Adrenal gland (tissue), 12 donors: Measurements from ENCODE around the gene MGAT1. TPM values are rescaled to one million over a fixed set of nuclear protein-coding genes. Genes with fewer than 3 reads are reported as not detected.

Experiments
- DNase-seq, 7 donors: peaks; one replicate each; pipeline ENCODE4 v3.0.0-alpha.2; 2019 to 2020
- H3K27ac ChIP-seq, 5 donors: fragments of 200-600 bp; sonication (generic) in 4 of 5; 1 replicate in 3 of 5; 2 replicates in 2 of 5; pipeline versions ENCODE4 v1.5.1 to v1.8.0; 2016 to 2020; ENCODE audit warnings: mild to moderate bottlenecking in 1 of 5
- H3K27me3 ChIP-seq: fragments of 200-600 bp; 2 replicates; pipeline ENCODE4 v1.8.0; 2021
- H3K36me3 ChIP-seq, 2 donors: fragments of 200-600 bp; replicated peaks in 1 of 2; 1 replicate in 1 of 2; 2 replicates in 1 of 2; pipeline versions ENCODE4 v1.5.1 to v1.8.0; 2018 to 2022
- H3K4me1 ChIP-seq, 2 donors: fragments of 200-600 bp; replicated peaks in 1 of 2; 1 replicate in 1 of 2; 2 replicates in 1 of 2; pipeline versions ENCODE4 v1.5.1 to v1.8.0; 2018 to 2021
- H3K4me3 ChIP-seq, 4 donors: fragments of 200-600 bp; sonication (generic) in 3 of 4; one replicate each; pipeline ENCODE4 v1.5.1; 2016 to 2018
- H3K9me3 ChIP-seq, 3 donors: fragments of 200-600 bp; sonication (generic) in 1 of 3; replicated peaks in 1 of 3; 1 replicate in 2 of 3; 2 replicates in 1 of 3; pipeline versions ENCODE4 v1.5.1 to v1.8.0; 2016 to 2021
- POLR2A ChIP-seq, 2 donors: fragments of 450-650 bp; IDR thresholded peaks; one replicate each; pipeline ENCODE4 v1.6.1; 2017; ENCODE audit warnings: antibody characterized with exemption in 2 of 2, mild to moderate bottlenecking in 2 of 2, moderate library complexity in 1 of 2
- WGBS, 4 donors: extraction: QIAGEN DNeasy Blood & Tissue Kit in 2 of 4; methylation state at CpG; one replicate each; pipeline versions ENCODE4 v1.1.5 to v1.1.7; 2013 to 2017; 5-methylcytosine and 5-hydroxymethylcytosine counted together
- intact Hi-C, 2 donors: fragments of 100-400 bp; cut with DNase I; formaldehyde crosslinking; loops; one replicate each; pipeline versions ENCODE4 v1.14.1 to v1.15.0; 2022 to 2023
- polyA plus RNA-seq, 3 donors: library from polyadenylated mRNA; stranded (reverse); fragments of 200-250 nt in 2 of 3; fragments of 350-450 nt in 1 of 3; fragmentation: Illumina TruSeq in 1 of 3; extraction: RNeasy Lipid Tissue Mini Kit (QIAGEN cat#74804) in 1 of 3; gene quantifications; one replicate each; pipeline ENCODE4 v1.2.3, GENCODE V29; 2013 to 2014
- total RNA-seq, 9 donors: library from RNA; depleted of rRNA in 4 of 9; stranded (reverse); fragments of >200 nt in 4 of 9; fragments of 120-200 nt in 1 of 9; fragmentation: NEBNext Ultra II Directional in 1 of 9; extraction: Animal tissue kit (Norgen Biotek cat#: 25700) in 1 of 9; gene quantifications; one replicate each; pipeline versions ENCODE4 v1.1.0 to v1.2.4, GENCODE V29; 2013 to 2023
- TF ChIP-seq, protein P1 (sequence below), 6 experiments: fragments of 450-650 bp in 4 of 6; fragments of 200-600 bp in 2 of 6; sonication (generic) in 1 of 6; IDR thresholded peaks; 1 replicate in 5 of 6; 2 replicates in 1 of 6; pipeline versions ENCODE4 v1.5.1 to v1.8.0; 2016 to 2021; ENCODE audit warnings: antibody characterized with exemption in 6 of 6, mild to moderate bottlenecking in 2 of 6, moderate library complexity in 1 of 6
- donor health status: healthy with polysubstance abuse.
- donor health status: Bipolar disorder and iron deficiency.
- donor health status: DM: yes; HTN: yes; CAD: no.
- donor health status: DM: no; HTN: no; CAD: no.
- donor health status: DM: no; HTN: no; CAD: no.
- donor health status: DM: yes; HTN: yes; CAD: no.

The MGAT1 gene
- total and polyA plus RNA-seq, 12 donors: 46.8 to 224 (median 140) TPM

DNA sequence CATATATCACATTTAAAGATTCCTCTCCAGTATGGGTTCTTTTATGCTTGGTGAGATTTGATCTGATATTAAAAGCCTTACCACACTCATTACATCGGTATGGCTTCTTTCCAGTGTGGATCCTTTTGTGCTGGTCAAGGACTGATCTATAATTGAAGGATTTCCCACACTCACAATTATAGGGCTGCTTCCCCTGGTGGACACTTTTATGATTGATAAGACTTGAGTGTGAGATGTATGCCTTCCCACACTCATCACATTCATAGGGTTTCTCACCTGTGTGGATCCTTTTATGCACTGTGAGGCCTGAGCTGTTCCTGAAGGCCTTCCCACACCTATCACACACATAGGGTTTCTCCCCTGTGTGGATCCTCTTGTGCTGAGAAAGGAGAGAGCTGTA, 46.3 kb upstream of the MGAT1 start:
- Histone ChIP-seq H3K27me3 (no peaks in the 10 kb centered on the region), H3K36me3 (peaks cover 0 to 24% of the 10 kb centered on the region in 2 donors), H3K9me3 (no peaks in the 10 kb centered on the region), H3K4me3 (no peak overlapping the region), H3K4me1 (no peaks in the 10 kb centered on the region), H3K27ac (no peak overlapping the region)
- no peak for DNase-seq
- TF ChIP-seq POLR2A (IDR thresholded peaks at IDR 0.05): no peak
- TF ChIP-seq, protein P1, sequence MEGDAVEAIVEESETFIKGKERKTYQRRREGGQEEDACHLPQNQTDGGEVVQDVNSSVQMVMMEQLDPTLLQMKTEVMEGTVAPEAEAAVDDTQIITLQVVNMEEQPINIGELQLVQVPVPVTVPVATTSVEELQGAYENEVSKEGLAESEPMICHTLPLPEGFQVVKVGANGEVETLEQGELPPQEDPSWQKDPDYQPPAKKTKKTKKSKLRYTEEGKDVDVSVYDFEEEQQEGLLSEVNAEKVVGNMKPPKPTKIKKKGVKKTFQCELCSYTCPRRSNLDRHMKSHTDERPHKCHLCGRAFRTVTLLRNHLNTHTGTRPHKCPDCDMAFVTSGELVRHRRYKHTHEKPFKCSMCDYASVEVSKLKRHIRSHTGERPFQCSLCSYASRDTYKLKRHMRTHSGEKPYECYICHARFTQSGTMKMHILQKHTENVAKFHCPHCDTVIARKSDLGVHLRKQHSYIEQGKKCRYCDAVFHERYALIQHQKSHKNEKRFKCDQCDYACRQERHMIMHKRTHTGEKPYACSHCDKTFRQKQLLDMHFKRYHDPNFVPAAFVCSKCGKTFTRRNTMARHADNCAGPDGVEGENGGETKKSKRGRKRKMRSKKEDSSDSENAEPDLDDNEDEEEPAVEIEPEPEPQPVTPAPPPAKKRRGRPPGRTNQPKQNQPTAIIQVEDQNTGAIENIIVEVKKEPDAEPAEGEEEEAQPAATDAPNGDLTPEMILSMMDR (IDR thresholded peaks at IDR 0.05): no peak
- intact Hi-C loops: no loop called here
- 94 to 100% (median 99%) methylated on average over 1 of the region's 1 CpG for WGBS, 4 donors

DNA sequence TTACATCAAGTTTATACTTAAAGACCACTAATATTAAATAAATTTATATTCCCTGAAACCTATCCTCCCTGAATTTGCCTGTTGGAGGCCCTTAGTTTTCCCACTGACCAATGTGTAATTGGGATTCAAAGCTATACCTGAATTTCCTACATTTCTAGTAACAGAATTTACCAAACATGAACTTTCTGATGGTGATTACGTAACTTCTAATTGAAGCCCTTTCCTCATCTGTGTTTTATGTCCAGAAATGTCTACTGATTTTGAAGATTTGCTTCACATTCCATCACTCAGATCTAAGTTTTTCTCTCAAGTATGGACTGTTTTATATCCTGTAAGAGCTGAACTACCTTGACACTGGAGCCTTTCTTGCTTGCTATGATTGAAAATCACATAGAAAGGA, 45.7 kb upstream of the MGAT1 start:
- intact Hi-C loops: no loop called here
- no peak for TF ChIP-seq POLR2A (IDR thresholded peaks at IDR 0.05)
- TF ChIP-seq, protein P1 (IDR thresholded peaks at IDR 0.05): no peak
- no peak for DNase-seq
- H3K4me3 ChIP-seq: no peak overlapping the region
- no peaks in the 10 kb centered on the region for H3K4me1 ChIP-seq
- H3K27ac ChIP-seq: no peak overlapping the region
- WGBS, 4 donors: 97 to 100% (median 100%) methylated on average over 1 of the region's 1 CpG
- no peaks in the 10 kb centered on the region for H3K9me3 ChIP-seq
- peaks cover 0 to 24% of the 10 kb centered on the region in 2 donors for H3K36me3 ChIP-seq
- no peaks in the 10 kb centered on the region for H3K27me3 ChIP-seq

DNA sequence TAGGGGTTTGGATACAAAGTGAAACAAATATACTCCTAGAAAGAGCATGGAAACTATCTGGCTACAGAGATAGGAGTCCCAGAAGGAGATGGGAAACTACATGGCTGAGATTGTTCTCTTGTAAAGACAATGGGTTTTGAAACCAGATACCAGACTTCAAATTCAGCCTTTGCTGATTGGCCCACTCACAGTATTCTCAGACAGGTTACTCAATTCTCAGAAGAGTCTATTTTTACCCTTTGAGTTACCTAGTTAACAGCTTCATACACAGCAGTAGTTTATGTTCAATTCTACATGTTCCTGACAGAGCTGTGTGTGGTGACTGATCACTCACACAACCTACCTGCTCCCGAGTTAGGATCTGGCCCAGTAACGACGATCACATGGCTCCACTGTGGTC, 44.4 kb upstream of the MGAT1 start:
- 33 to 49% (median 33%) methylated on average over 3 of the region's 3 CpGs for WGBS, 4 donors
- TF ChIP-seq, protein P1 (IDR thresholded peaks at IDR 0.05): no peak
- TF ChIP-seq POLR2A (IDR thresholded peaks at IDR 0.05): no peak
- Histone ChIP-seq H3K36me3 (peaks cover 0 to 24% of the 10 kb centered on the region in 2 donors), H3K27ac (no peak overlapping the region), H3K27me3 (no peaks in the 10 kb centered on the region), H3K9me3 (no peaks in the 10 kb centered on the region), H3K4me3 (no peak overlapping the region), H3K4me1 (no peaks in the 10 kb centered on the region)
- intact Hi-C loops: no loop called here
- no peak for DNase-seq

DNA sequence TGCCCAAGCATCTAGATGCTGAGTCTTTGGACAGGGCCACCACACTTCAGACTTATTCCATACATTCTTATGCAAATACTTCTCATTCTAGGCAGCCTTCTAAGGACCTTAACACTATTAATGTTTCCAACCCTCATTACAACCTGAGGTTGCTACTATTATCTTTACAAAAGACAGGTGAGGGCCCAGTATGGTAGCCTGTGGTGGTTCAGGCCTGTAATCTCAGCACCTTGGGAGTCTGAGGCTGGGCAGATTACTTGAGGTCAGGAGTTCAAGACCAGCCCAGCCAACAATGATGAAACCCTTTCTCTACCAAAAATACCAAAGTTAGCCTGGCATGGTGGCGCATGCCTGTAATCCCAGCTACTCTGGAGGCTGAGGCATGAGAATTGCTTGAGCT, 42.3 kb upstream of the MGAT1 start:
- H3K4me1 ChIP-seq: no peaks in the 10 kb centered on the region
- H3K27ac ChIP-seq: no peak overlapping the region
- no peak overlapping the region for H3K4me3 ChIP-seq
- no peak for DNase-seq
- 83 to 100% (median 100%) methylated on average over 1 of the region's 1 CpG for whole genome bisulfite sequencing, 4 donors
- peaks cover 0 to 9% of the 10 kb centered on the region in 2 donors for H3K36me3 ChIP-seq
- H3K9me3 ChIP-seq: no peaks in the 10 kb centered on the region
- intact Hi-C loops: no loop called here
- TF ChIP-seq POLR2A (IDR thresholded peaks at IDR 0.05): no peak
- TF ChIP-seq, protein P1 (IDR thresholded peaks at IDR 0.05): no peak
- H3K27me3 ChIP-seq: no peaks in the 10 kb centered on the region
